Fibroblast of skin of scalp (primary cell): Measurements from ENCODE around the gene C20orf144. TPM values are rescaled to one million over a fixed set of nuclear protein-coding genes. Genes with fewer than 3 reads are reported as not detected.
"Not testable (repeated sequence)": the region's sequence is repeated elsewhere in the genome, so short reads cannot be mapped to it uniquely, and the experiment has no call there.

ENCODE experiments used
- DNase-seq: peaks from one replicate; pipeline ENCODE4 v3.0.0-alpha.2; 2013
- polyA plus RNA-seq, 2 experiments: library from polyadenylated mRNA; unstranded; fragments of 120-200 nt; gene quantifications; one replicate each; pipeline ENCODE4 v1.2.1, GENCODE V29; 2013; ENCODE audit not compliant: insufficient read length in 2 of 2

Gene C20orf144
- 0.53 TPM for polyA plus RNA-seq (2013, experiment 1 of 2; ENCODE audit: insufficient read length)
- 0.33 TPM for polyA plus RNA-seq (2013, experiment 2 of 2; ENCODE audit: insufficient read length)

GRCh38 chr20:33662172-33662571 lies at the start of gene C20orf144:
TSS of gene C20orf144 (plus strand) at chr20:33662327. CDS start at chr20:33662346, 19 bp downstream.
- DNase-seq: no peak

GRCh38 chr20:33621717-33622400 lies 40.3 kb upstream of the C20orf144 start:
- peak; percentile 5 for DNase-seq

GRCh38 chr20:33622705-33623365 lies 39.3 kb upstream of the C20orf144 start:
- no peak for DNase-seq

- DNase-seq: no peak
These were observed 37.7 kb upstream of the C20orf144 start for GRCh38 chr20:33624399-33624798.

GRCh38 chr20:33626190-33626589 lies 35.9 kb upstream of the C20orf144 start:
- no peak for DNase-seq

- no peak for DNase-seq
These were observed 34.4 kb upstream of the C20orf144 start for GRCh38 chr20:33627577-33628216.

- DNase-seq: no peak
These were observed 32.6 kb upstream of the C20orf144 start for GRCh38 chr20:33629533-33629932.

GRCh38 chr20:33629979-33630378 lies 32.1 kb upstream of the C20orf144 start:
- DNase-seq: no peak

- no peak for DNase-seq
These were observed 31.6 kb upstream of the C20orf144 start for GRCh38 chr20:33630507-33630906.

- not testable (repeated sequence) for DNase-seq
These were observed 30.2 kb upstream of the C20orf144 start for GRCh38 chr20:33631910-33632309.

- no peak for DNase-seq
These were observed 26.8 kb upstream of the C20orf144 start for GRCh38 chr20:33635341-33635740.

- DNase-seq: no peak
These were observed 25.4 kb upstream of the C20orf144 start for GRCh38 chr20:33636776-33637175.

GRCh38 chr20:33640287-33640686 lies 21.8 kb upstream of the C20orf144 start:
- DNase-seq: no peak

GRCh38 chr20:33644313-33645071 lies 17.6 kb upstream of the C20orf144 start:
- no peak for DNase-seq

GRCh38 chr20:33645072-33645358 lies 17.1 kb upstream of the C20orf144 start:
- DNase-seq: no peak

GRCh38 chr20:33645396-33645795 lies 16.7 kb upstream of the C20orf144 start:
- DNase-seq: no peak

GRCh38 chr20:33646191-33646590 lies 15.9 kb upstream of the C20orf144 start:
- no peak for DNase-seq

GRCh38 chr20:33646959-33647602 lies 15.0 kb upstream of the C20orf144 start:
- not testable (repeated sequence) for DNase-seq

GRCh38 chr20:33647603-33648395 lies 14.3 kb upstream of the C20orf144 start:
- peak; percentile 78 for DNase-seq

- DNase-seq: no peak
These were observed 13.6 kb upstream of the C20orf144 start for GRCh38 chr20:33648396-33649004.

- no peak for DNase-seq
These were observed 12.9 kb upstream of the C20orf144 start for GRCh38 chr20:33649201-33649681.
